Stimulated activated naive CD4-positive, alpha-beta T cell (primary cell): ENCODE results near the gene PARVA.

Experiments
- DNase-seq, 6 experiments: peaks; one replicate each; lab custom pipeline; 2025; lab: John Stamatoyannopoulos, UW

PARVA gene

DNA sequence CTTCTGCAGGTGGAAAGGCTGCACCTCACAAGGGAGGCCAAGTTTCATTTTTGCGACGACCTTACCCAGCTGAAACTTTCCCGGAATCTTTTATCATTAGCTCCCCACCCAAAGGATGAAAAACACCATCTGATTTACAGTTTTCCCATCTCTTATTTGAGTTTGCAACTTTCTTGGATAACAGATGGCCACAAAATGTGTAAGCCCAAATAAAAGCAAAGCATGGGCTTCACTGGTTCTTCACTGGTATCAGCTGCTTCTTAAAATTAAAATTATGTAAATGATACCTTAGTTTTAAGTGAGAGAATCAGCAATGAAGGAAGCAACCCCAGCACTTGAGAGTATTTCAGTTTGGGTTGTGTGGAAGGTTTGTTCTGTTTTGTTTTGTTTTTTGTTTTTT, 55.8 kb downstream of the PARVA start:
- no peak for DNase-seq

DNA sequence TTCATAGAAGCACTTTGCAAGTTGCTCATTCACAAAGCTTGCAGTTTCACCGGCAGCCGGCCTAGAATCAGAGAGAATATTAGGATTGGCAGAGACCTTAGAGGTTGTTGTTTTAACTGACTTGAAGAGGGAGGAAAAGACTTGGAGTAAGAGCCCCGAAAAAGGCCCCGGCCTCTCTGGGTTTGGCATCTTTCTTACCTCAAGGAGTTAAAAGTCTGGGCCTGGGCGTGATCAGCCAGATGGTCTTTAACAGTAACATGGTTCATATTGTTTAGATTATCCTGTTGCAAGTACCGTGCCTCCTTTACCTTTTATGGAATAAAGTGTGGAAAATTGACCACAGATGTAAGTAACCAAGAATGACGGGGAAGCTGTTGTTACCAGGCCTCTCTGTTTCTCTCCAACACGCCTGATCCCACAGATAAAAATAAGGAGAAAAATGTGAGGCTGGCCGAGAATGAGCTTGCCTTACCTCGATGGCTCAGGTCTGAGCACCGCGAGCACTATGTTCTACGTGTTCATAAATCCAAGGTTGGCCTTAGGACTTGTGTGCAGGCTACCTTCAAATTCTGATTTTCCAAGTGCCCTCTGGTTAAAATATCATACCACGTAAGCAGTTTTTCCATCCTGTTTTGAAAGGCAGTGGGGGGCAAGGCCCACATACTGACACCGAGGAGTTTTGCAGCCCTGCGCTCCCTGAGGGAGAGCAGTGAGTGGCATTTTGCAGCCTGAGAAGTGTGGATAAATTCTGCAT, 56.4 kb downstream of the PARVA start:
- DNase-seq: no peak

GRCh38 chr11:12434325-12434654, 56.9 kb downstream of the PARVA start:
- DNase-seq: no peak

- no peak for DNase-seq
These were observed 57.9 kb downstream of the PARVA start for GRCh38 chr11:12435264-12435663.

GRCh38 chr11:12436266-12436665, 58.9 kb downstream of the PARVA start:
- no peak for DNase-seq

GRCh38 chr11:12438291-12438690, 60.9 kb downstream of the PARVA start:
- DNase-seq: no peak

- no peak for DNase-seq
These were observed 62.2 kb downstream of the PARVA start for GRCh38 chr11:12439615-12440014.

DNA sequence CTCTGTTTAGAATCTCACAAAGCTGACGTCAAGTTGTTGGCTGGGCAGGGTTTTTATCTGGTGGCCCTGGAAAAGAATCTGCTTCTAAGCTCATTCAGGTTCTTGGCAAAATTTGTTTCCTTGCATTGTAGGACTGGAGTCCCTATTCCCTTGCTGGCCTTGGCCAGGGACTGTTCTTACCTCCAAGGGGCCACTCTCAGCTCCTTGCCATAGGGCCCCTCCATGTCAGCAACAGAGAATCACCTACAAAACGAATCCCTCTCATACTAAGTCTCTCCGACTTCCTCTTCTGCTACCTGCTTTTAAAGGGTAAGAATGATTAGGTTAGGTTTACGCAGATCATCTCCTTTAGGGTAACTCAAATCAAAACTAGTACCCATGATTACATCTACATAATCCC, 63.2 kb downstream of the PARVA start:
- DNase-seq: no peak

- no peak for DNase-seq
These were observed 64.0 kb downstream of the PARVA start for GRCh38 chr11:12441231-12441861.

- DNase-seq: no peak
These were observed 67.2 kb downstream of the PARVA start for GRCh38 chr11:12444601-12445000.

- DNase-seq: no peak
These were observed 67.6 kb downstream of the PARVA start for GRCh38 chr11:12445001-12445400.

GRCh38 chr11:12446863-12447262, 69.5 kb downstream of the PARVA start:
- no peak for DNase-seq

GRCh38 chr11:12448131-12448939, 71.0 kb downstream of the PARVA start:
- DNase-seq: no peak

DNA sequence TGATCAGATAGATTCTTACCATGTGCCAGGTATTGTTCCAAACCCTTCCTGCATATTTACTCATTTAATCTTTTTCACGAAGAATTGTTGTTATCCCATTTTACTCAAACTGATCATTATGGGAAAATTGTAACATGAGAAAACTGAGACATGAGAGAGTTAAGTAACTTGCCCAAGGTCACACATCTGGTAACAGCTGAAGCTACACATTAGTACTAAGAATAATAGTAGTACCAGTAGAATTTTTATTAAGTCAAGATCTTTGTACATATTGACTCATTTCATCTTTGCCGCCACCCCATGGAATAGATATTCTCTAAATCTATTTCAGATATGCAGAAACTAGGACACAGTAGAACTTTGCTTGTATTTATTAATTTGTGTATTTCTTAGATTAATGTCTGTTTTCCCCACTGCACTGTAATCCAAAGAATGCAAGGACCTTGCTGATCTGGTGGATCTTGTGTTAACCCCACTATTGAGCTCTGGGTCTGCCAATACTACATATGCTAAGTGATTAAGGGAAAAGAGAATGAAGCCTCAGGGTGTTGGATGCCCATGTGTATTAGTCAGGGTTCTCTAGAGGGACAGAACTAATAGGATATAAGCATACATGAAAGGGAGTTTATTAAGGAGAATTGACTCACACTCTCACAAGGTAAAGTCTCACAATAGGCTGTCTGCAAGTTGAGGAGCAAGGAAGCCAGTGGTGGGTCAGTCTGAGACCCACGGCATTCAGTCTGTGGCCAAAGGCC, 72.8 kb downstream of the PARVA start:
- DNase-seq: no peak

GRCh38 chr11:12451179-12451814, 73.9 kb downstream of the PARVA start:
- DNase-seq: no peak

- DNase-seq: no peak
These were observed 75.9 kb downstream of the PARVA start for GRCh38 chr11:12453243-12453642.

DNA sequence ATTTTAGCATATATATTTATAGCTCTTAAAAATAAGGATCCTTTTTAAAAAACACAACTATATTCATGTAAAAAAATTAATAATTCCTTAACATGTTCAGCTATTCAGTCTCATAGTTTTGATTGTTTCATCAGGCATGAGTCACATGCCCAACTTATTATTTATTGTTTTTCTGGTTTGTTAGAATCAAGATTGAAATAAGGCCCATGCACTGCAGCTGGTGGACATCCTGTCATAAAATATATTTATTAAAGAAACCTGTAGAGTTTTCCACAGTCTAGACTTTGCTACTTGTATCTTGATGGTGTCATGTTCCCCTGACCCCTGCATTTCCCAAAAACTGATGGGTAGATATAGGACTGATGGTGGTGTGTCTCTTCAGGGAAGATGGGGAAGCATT, 77.4 kb downstream of the PARVA start:
- no peak for DNase-seq

- DNase-seq: no peak
These were observed 78.6 kb downstream of the PARVA start for GRCh38 chr11:12455938-12456337.

GRCh38 chr11:12456651-12457579, 79.5 kb downstream of the PARVA start:
- no peak for DNase-seq

GRCh38 chr11:12458042-12458441, 80.7 kb downstream of the PARVA start:
- no peak for DNase-seq

- DNase-seq: no peak
These were observed 82.0 kb downstream of the PARVA start for GRCh38 chr11:12459374-12459773.
